ENCODE results near the gene ACCSL.

Gene ACCSL

GRCh38 chr11:44047931-44048431 is at the start of gene ACCSL:
Gene ACCSL (plus strand): TSS chr11:44047981. CDS start chr11:44048037, 56 bp downstream.
- no peak for DNase-seq (ENCODE audit: low spot score)

- DNase-seq (ENCODE audit: low spot score) = no peak
Observed at GRCh38 chr11:43998308-43998707, 49.5 kb upstream of the ACCSL start.

- DNase-seq (ENCODE audit: low spot score) = no peak
Observed at GRCh38 chr11:44000731-44001130, 47.0 kb upstream of the ACCSL start.

- DNase-seq (ENCODE audit: low spot score) = peak; percentile 10
Observed at GRCh38 chr11:44002191-44003093, 45.3 kb upstream of the ACCSL start.

GRCh38 chr11:44003736-44004451 is 43.9 kb upstream of the ACCSL start:
- no peak for DNase-seq (ENCODE audit: low spot score)

GRCh38 chr11:44004452-44005062 is 43.2 kb upstream of the ACCSL start:
- DNase-seq (ENCODE audit: low spot score) = no peak

- peak; percentile 34 for DNase-seq (ENCODE audit: low spot score)
Observed at GRCh38 chr11:44005063-44005701, 42.6 kb upstream of the ACCSL start.

- DNase-seq (ENCODE audit: low spot score) = peak; percentile 9
Observed at GRCh38 chr11:44005956-44006355, 41.8 kb upstream of the ACCSL start.

- peak; percentile 11 for DNase-seq (ENCODE audit: low spot score)
Observed at GRCh38 chr11:44006917-44007361, 40.8 kb upstream of the ACCSL start.

- DNase-seq (ENCODE audit: low spot score) = peak; percentile 2
Observed at GRCh38 chr11:44007481-44008087, 40.2 kb upstream of the ACCSL start.

- DNase-seq (ENCODE audit: low spot score) = peak; percentile 12
Observed at GRCh38 chr11:44008088-44008501, 39.7 kb upstream of the ACCSL start.

- no peak for DNase-seq (ENCODE audit: low spot score)
Observed at GRCh38 chr11:44008698-44009097, 39.1 kb upstream of the ACCSL start.

GRCh38 chr11:44010789-44011251 is 37.0 kb upstream of the ACCSL start:
- peak; percentile 9 for DNase-seq (ENCODE audit: low spot score)

GRCh38 chr11:44011797-44012196 is 36.0 kb upstream of the ACCSL start:
- DNase-seq (ENCODE audit: low spot score) = peak; percentile 8

- DNase-seq (ENCODE audit: low spot score) = peak; percentile 3
Observed at GRCh38 chr11:44014968-44015623, 32.7 kb upstream of the ACCSL start.

GRCh38 chr11:44015624-44016007 is 32.2 kb upstream of the ACCSL start:
- no peak for DNase-seq (ENCODE audit: low spot score)

- DNase-seq (ENCODE audit: low spot score) = peak; percentile 31
Observed at GRCh38 chr11:44016131-44016530, 31.6 kb upstream of the ACCSL start.

- no peak for DNase-seq (ENCODE audit: low spot score)
Observed at GRCh38 chr11:44016546-44017442, 31.0 kb upstream of the ACCSL start.

GRCh38 chr11:44017443-44018126 is 30.2 kb upstream of the ACCSL start:
- no peak for DNase-seq (ENCODE audit: low spot score)

Data from D341Med (cell line).